ENCODE results near the gene ZKSCAN5. TPM values are rescaled to one million over a fixed set of nuclear protein-coding genes. Genes with fewer than 3 reads are reported as not detected.

The ZKSCAN5 gene
- total RNA-seq, 1 experiment from 2014 or later = 10.2 TPM

DNA sequence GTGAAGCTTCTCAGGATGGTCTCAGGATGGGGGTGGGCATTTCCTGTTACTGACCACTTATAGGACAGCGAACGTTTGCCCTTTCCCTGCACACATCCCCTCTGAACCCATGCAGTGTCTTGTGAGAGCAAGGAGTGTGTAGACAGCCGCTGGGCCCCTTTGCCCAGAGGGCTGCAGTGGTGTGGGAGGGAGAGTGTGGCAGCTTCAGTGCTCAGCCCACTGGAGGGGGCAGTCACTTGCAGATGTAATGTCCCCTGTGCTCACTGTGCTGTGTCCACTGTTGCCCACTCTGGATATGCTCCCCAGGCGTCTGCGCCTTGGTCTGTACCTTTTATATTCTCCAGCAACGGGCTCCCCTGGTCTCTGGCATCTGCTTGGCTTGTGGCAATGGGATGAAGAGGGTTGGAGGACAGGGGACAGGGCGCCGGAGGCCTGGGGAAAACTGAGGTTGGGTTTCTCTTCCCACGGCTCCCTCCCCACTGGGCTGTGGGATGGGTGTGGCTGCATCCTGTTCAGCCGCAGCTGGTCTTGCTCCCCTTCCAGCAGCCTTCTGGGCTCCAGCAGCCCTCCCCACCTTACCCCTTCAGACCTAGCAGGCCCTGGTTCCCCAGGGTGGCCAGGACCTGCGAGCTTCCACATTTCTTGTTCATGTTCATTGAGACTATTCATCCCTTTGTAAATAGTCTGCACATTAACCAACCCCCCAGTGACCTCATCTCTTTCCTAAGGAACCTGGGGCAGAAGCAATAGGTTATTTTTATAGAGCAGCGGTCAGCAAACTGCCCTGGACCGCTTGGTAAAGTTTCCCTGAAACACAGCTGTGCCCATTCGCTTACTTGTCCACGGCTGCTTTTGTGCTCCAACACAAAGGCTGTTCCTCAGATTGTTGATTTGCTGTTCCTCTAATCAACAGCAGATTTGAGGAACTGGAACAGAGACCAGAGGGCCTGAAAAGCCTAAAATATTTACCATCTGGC, 25.7 kb upstream of the ZKSCAN5 start:
- H3K9me3 ChIP-seq (ENCODE audit: control insufficient read depth in 1 of 2, insufficient read depth in 1 of 2, low read depth in 1 of 2, low read length in 2 of 2) = no peaks in the 10 kb centered on the region
- intact Hi-C loops (cut with micrococcal nuclease) = no loop called here
- H3K4me1 ChIP-seq (ENCODE audit: control insufficient read depth in 1 of 2, insufficient read depth in 2 of 2, low read length in 2 of 2) = peaks cover 0 to 3% of the 10 kb centered on the region in 2 experiments; a peak in 2 of 4 replicates
- no peak for TF ChIP-seq RAD21 (IDR thresholded peaks at IDR 0.05; ENCODE audit: low read depth)
- no peak for TF ChIP-seq POLR2A (IDR thresholded peaks at IDR 0.05; ENCODE audit: borderline replicate concordance, extremely low read depth, insufficient read depth, insufficient read length)
- H3K79me2 ChIP-seq (ENCODE audit: insufficient read depth, low read length) = peaks cover 61% of the 10 kb centered on the region
- H3K4me2 ChIP-seq (ENCODE audit: low read length) = no peak overlapping the region
- RAD21 ChIA-PET (ENCODE audit: low non-redundant PET in 1 of 2, low total read pairs in 2 of 2, uncharacterized antibody in 2 of 2, unreplicated experiment in 2 of 2) = no interaction called here
- H3K4me3 ChIP-seq (replicated peaks in 1 of 2; ENCODE audit: low read depth in 1 of 2, low read length in 2 of 2) = no peak overlapping the region
- DNase-seq (ENCODE audit: low read depth, low spot score) (no peak), ATAC-seq (no peak)
- peaks cover 5 to 11% of the 10 kb centered on the region in 2 experiments; a peak in 3 of 4 replicates for H3K36me3 ChIP-seq (ENCODE audit: control insufficient read depth in 1 of 2, insufficient read depth in 2 of 2, low read length in 2 of 2)
- no peaks in the 10 kb centered on the region for H3K27me3 ChIP-seq (ENCODE audit: insufficient read depth, low read length)
- no peak overlapping the region for H3K27ac ChIP-seq (ENCODE audit: low read depth, low read length)
- H3K9me2 ChIP-seq (ENCODE audit: insufficient read depth) = no peaks in the 10 kb centered on the region
- H3K9ac ChIP-seq (ENCODE audit: low read length) = no peak overlapping the region
- CTCF ChIA-PET = no interaction called here
- H2AFZ ChIP-seq (ENCODE audit: low read depth, low read length, poor library complexity, severe bottlenecking) = no peak overlapping the region
- BruUV-seq (replicated peaks) = no TSS peak
- no peaks in the 10 kb centered on the region for H4K20me1 ChIP-seq (ENCODE audit: insufficient read depth)
- POLR2A ChIA-PET = no interaction called here

DNA sequence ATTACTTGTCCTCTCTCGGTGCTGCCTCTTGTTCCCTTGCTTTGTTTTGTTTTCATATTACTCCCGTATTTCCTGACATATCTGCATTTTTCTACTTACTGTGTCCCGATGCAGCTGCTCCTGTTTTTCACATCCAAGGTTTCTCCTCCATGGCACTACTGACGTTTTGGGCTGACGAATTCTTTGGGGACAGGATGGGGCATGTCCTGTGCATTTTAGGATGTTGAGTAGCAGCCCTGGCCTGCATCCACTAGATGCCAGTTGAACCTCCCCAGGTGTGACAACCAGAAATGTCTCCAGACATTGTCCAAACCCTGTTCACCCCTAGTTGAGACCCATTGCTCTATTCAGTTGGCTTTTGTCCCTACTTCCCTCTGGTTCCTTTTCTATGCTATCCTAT, 19.4 kb upstream of the ZKSCAN5 start:
- Histone ChIP-seq H4K20me1 (ENCODE audit: insufficient read depth) (no peaks in the 10 kb centered on the region), H3K4me1 (ENCODE audit: control insufficient read depth in 1 of 2, insufficient read depth in 2 of 2, low read length in 2 of 2) (no peaks in the 10 kb centered on the region), H3K79me2 (ENCODE audit: insufficient read depth, low read length) (peaks cover 8% of the 10 kb centered on the region), H3K9ac (ENCODE audit: low read length) (no peak overlapping the region), H3K36me3 (ENCODE audit: control insufficient read depth in 1 of 2, insufficient read depth in 2 of 2, low read length in 2 of 2) (peaks cover 5 to 6% of the 10 kb centered on the region in 2 experiments; a peak in 3 of 4 replicates), H3K4me3 (replicated peaks in 1 of 2; ENCODE audit: low read depth in 1 of 2, low read length in 2 of 2) (no peak overlapping the region), H3K27me3 (ENCODE audit: insufficient read depth, low read length) (no peaks in the 10 kb centered on the region), H3K4me2 (ENCODE audit: low read length) (no peak overlapping the region), H3K9me3 (ENCODE audit: control insufficient read depth in 1 of 2, insufficient read depth in 1 of 2, low read depth in 1 of 2, low read length in 2 of 2) (no peaks in the 10 kb centered on the region), H2AFZ (ENCODE audit: low read depth, low read length, poor library complexity, severe bottlenecking) (no peak overlapping the region), H3K27ac (ENCODE audit: low read depth, low read length) (no peak overlapping the region), H3K9me2 (ENCODE audit: insufficient read depth) (no peaks in the 10 kb centered on the region)
- DNase-seq (ENCODE audit: low read depth, low spot score) = no peak
- BruUV-seq (replicated peaks) = no TSS peak
- no peak for ATAC-seq
- ChIA-PET RAD21 (ENCODE audit: low non-redundant PET in 1 of 2, low total read pairs in 2 of 2, uncharacterized antibody in 2 of 2, unreplicated experiment in 2 of 2) (no interaction called here), POLR2A (no interaction called here), CTCF (no interaction called here)
- intact Hi-C loops (cut with micrococcal nuclease) = no loop called here
- TF ChIP-seq TCF7L2 (IDR thresholded peaks at IDR 0.05; ENCODE audit: borderline replicate concordance, extremely low read depth, insufficient read depth, insufficient read length) (no peak), SIN3A (IDR thresholded peaks at IDR 0.05; ENCODE audit: low read depth) (no peak), POLR2A (IDR thresholded peaks at IDR 0.05; ENCODE audit: borderline replicate concordance, extremely low read depth, insufficient read depth, insufficient read length) (no peak), YY1 (IDR thresholded peaks at IDR 0.05; ENCODE audit: extremely low read depth, insufficient replicate concordance, low read depth, low read length) (no peak), SP1 (IDR thresholded peaks at IDR 0.05; ENCODE audit: low read depth) (no peak), ELF1 (IDR thresholded peaks at IDR 0.05; ENCODE audit: borderline replicate concordance, low read depth) (no peak), FOSL1 (IDR thresholded peaks at IDR 0.05; ENCODE audit: low read depth) (no peak), ZNF274 (IDR thresholded peaks at IDR 0.05; ENCODE audit: low read depth, low read length) (no peak), CEBPB (IDR thresholded peaks at IDR 0.05; ENCODE audit: low read depth) (no peak)
- TF ChIP-seq, protein P1, sequence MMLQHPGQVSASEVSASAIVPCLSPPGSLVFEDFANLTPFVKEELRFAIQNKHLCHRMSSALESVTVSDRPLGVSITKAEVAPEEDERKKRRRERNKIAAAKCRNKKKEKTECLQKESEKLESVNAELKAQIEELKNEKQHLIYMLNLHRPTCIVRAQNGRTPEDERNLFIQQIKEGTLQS (IDR thresholded peaks at IDR 0.05) = no peak
- TF ChIP-seq, protein P2, sequence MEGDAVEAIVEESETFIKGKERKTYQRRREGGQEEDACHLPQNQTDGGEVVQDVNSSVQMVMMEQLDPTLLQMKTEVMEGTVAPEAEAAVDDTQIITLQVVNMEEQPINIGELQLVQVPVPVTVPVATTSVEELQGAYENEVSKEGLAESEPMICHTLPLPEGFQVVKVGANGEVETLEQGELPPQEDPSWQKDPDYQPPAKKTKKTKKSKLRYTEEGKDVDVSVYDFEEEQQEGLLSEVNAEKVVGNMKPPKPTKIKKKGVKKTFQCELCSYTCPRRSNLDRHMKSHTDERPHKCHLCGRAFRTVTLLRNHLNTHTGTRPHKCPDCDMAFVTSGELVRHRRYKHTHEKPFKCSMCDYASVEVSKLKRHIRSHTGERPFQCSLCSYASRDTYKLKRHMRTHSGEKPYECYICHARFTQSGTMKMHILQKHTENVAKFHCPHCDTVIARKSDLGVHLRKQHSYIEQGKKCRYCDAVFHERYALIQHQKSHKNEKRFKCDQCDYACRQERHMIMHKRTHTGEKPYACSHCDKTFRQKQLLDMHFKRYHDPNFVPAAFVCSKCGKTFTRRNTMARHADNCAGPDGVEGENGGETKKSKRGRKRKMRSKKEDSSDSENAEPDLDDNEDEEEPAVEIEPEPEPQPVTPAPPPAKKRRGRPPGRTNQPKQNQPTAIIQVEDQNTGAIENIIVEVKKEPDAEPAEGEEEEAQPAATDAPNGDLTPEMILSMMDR (IDR thresholded peaks at IDR 0.05 in 2 of 3, conservative IDR thresholded peaks at IDR 0.05 in 1 of 3; ENCODE audit: borderline replicate concordance in 1 of 3, insufficient read depth in 1 of 3, low read depth in 2 of 3, low read length in 2 of 3) = no peak
- TF ChIP-seq, protein P3, sequence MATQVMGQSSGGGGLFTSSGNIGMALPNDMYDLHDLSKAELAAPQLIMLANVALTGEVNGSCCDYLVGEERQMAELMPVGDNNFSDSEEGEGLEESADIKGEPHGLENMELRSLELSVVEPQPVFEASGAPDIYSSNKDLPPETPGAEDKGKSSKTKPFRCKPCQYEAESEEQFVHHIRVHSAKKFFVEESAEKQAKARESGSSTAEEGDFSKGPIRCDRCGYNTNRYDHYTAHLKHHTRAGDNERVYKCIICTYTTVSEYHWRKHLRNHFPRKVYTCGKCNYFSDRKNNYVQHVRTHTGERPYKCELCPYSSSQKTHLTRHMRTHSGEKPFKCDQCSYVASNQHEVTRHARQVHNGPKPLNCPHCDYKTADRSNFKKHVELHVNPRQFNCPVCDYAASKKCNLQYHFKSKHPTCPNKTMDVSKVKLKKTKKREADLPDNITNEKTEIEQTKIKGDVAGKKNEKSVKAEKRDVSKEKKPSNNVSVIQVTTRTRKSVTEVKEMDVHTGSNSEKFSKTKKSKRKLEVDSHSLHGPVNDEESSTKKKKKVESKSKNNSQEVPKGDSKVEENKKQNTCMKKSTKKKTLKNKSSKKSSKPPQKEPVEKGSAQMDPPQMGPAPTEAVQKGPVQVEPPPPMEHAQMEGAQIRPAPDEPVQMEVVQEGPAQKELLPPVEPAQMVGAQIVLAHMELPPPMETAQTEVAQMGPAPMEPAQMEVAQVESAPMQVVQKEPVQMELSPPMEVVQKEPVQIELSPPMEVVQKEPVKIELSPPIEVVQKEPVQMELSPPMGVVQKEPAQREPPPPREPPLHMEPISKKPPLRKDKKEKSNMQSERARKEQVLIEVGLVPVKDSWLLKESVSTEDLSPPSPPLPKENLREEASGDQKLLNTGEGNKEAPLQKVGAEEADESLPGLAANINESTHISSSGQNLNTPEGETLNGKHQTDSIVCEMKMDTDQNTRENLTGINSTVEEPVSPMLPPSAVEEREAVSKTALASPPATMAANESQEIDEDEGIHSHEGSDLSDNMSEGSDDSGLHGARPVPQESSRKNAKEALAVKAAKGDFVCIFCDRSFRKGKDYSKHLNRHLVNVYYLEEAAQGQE (IDR thresholded peaks at IDR 0.05; ENCODE audit: low read depth) = no peak

Data from HCT116 (cell line).